Liver (tissue), 3 donors: ENCODE results near the gene LAMC1.

ENCODE experiments used
- CTCF ChIP-seq: fragments of 150-350 bp; IDR thresholded peaks from 2 replicates; pipeline ENCODE4 v1.5.1; 2017; ENCODE audit warnings: improper control_type of control experiment, low read depth, low read length; ENCODE audit not compliant: missing input control
- EGR1 ChIP-seq, 2 donors: IDR thresholded peaks; 2 replicates each; pipeline ENCODE4 v1.6.1; 2016 to 2018; ENCODE audit warnings: antibody characterized with exemption in 2 of 2, low read depth in 2 of 2
- FOXA1 ChIP-seq: IDR thresholded peaks from 2 replicates; pipeline ENCODE4 v1.6.1; 2016; ENCODE audit warnings: antibody characterized with exemption
- HNF4A ChIP-seq, 2 donors: conservative IDR thresholded peaks; 2 replicates each; pipeline ENCODE4 v1.6.1; 2016; ENCODE audit warnings: antibody characterized with exemption in 2 of 2, mild to moderate bottlenecking in 2 of 2
- JUND ChIP-seq, 2 donors: IDR thresholded peaks; 2 replicates each; pipeline ENCODE4 v1.6.1; 2016; ENCODE audit warnings: antibody characterized with exemption in 2 of 2
- RAD21 ChIP-seq, 2 donors: IDR thresholded peaks; 2 replicates each; pipeline ENCODE4 v1.6.1; 2016; ENCODE audit warnings: antibody characterized with exemption in 2 of 2, mild to moderate bottlenecking in 2 of 2
- REST ChIP-seq: IDR thresholded peaks from 2 replicates; pipeline ENCODE4 v1.6.1; 2016; ENCODE audit warnings: antibody characterized with exemption, mild to moderate bottlenecking
- SP1 ChIP-seq: IDR thresholded peaks from 2 replicates; pipeline ENCODE4 v1.6.1; 2018; ENCODE audit warnings: antibody characterized with exemption, mild to moderate bottlenecking
- TAF1 ChIP-seq: conservative IDR thresholded peaks from 2 replicates; pipeline ENCODE4 v1.6.1; 2016; ENCODE audit warnings: antibody characterized with exemption, mild to moderate bottlenecking
- TF ChIP-seq, protein P1 (sequence below): IDR thresholded peaks from 2 replicates; pipeline ENCODE4 v1.6.1; 2016; ENCODE audit warnings: antibody characterized with exemption
- TF ChIP-seq, protein P2 (sequence below): IDR thresholded peaks from 2 replicates; pipeline ENCODE4 v1.6.1; 2016; ENCODE audit warnings: antibody characterized with exemption
- donor health status: healthy.
- donor health status: healthy.

DNA sequence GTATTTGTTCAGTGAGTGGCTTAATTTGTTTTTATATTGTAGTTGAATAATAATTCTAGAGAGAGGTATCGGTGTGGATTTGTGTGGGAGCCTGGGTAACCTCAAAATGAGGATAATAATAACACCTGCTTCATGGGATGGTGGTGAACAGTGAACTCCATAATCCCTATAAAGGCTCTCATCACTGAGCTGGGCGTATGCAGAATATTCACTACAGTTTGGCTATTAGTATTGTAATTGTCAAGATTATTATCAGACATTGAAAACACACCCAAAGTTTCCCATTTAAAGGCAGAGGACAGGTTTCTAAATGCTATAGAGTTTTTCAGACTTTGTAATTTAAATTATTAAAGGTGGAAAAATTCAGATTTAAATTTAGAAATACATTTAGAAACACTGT, 155.8 kb downstream of the LAMC1 start:
- no peak for TF ChIP-seq CTCF
- TF ChIP-seq, protein P1, sequence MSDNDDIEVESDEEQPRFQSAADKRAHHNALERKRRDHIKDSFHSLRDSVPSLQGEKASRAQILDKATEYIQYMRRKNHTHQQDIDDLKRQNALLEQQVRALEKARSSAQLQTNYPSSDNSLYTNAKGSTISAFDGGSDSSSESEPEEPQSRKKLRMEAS, result no peak
- no peak for TF ChIP-seq RAD21 (IDR thresholded peaks at IDR 0.05)
- TF ChIP-seq FOXA1, result no peak
- TF ChIP-seq, protein P2, sequence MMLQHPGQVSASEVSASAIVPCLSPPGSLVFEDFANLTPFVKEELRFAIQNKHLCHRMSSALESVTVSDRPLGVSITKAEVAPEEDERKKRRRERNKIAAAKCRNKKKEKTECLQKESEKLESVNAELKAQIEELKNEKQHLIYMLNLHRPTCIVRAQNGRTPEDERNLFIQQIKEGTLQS, result no peak
- no peak for TF ChIP-seq TAF1
- TF ChIP-seq JUND (IDR thresholded peaks at IDR 0.05), result no peak
- TF ChIP-seq HNF4A (conservative IDR thresholded peaks at IDR 0.05), result no peak
- TF ChIP-seq SP1, result no peak
- no peak for TF ChIP-seq EGR1 (IDR thresholded peaks at IDR 0.05; ENCODE audit: low read depth in 2 of 2)
- TF ChIP-seq REST, result no peak
